Measurements from ENCODE around the gene RARB.

Gene RARB

DNA sequence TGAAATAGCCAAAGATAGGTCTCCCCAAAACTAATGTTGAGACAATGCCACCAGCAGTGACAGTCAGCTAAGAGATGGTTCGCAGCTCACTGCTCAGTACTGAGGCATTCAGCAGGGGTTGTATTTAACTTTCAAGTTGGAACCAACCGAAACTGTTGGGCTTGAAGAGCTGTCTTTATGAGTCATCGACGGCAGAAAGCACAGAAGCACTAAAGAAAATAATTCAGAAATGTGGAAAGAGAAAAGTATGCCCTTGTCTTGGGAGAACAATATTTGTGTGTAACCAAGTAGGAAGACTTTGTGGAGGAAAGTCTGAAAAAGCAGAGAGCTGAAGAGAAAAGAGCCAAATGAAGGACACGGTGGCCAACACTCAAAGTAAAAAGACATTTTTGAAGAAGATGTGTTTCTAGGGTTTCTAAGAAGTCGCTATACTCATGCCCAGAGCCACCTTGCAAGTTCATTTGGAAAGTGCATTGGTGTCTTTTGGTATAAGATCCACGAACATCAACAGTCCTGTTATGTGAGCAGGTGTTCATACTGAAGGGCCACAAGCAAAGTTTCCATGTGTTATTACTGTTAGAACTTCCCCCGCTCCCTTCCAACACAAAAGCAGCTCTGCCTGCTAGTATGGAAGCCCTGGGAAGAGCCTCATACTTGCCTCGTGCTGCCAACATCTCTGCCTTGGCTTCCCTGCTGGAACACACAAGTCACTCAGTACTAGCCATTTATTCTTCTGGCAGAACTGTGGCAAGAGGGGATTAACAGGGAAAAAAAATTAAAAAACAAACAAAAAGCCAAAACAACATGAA is 4.1 kb upstream of the RARB start:
- DNase-seq, result no peak

GRCh38 chr3:25424614-25425013 is 3.4 kb upstream of the RARB start:
- no peak for DNase-seq

DNA sequence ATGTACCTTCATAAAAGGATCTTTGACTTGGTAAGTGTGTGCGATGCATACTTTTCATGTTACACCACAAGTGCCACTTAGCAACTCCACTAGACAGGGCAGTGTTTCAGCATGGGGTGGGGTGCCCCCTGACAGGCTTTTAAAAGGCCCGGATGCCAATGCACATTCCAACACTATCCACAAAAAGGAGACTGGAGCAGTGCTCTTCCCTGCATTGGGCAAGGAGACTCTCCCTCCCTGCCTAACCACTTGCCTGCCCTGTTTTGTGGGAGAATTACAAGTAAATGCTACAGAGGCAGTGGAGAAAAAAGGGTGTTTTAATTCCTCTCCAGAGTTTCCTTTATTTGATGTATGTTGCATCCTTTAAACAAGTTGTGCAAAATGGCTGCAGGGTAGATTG is 1.7 kb upstream of the RARB start:
- DNase-seq, result no peak

DNA sequence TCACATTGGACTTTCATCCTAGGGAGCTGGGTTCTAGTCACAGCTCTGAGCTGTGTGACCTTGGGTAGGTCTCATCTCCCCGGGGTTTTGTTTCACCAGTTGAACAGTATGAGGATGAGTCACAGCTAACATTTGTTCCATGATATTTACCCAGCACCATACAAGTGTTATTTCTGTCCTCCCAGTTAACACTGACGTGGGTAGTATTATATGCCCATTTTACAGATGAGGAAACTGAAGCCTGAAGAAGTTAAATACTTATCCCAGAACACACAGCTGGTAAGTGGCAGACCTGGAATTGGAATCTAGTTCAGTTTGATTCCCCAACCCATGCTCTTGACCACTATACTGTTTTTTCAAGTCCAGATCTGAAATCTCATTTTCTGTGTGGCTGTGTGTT is 908 bp upstream of the RARB start:
- DNase-seq, result no peak

DNA sequence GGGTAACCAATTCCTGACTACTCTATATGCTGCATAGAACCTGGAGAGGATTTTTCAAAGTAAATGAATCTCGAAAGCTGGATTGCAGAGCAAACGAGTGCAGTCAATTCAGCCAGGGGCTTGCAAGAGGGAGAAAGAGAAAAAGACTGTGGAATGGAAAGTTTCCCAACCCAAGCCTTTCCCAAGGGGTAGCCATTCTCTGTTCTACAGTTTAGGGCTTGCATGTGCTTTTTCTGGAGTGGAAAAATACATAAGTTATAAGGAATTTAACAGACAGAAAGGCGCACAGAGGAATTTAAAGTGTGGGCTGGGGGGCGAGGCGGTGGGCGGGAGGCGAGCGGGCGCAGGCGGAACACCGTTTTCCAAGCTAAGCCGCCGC is 511 bp upstream of the RARB start:
- DNase-seq, result no peak

DNA sequence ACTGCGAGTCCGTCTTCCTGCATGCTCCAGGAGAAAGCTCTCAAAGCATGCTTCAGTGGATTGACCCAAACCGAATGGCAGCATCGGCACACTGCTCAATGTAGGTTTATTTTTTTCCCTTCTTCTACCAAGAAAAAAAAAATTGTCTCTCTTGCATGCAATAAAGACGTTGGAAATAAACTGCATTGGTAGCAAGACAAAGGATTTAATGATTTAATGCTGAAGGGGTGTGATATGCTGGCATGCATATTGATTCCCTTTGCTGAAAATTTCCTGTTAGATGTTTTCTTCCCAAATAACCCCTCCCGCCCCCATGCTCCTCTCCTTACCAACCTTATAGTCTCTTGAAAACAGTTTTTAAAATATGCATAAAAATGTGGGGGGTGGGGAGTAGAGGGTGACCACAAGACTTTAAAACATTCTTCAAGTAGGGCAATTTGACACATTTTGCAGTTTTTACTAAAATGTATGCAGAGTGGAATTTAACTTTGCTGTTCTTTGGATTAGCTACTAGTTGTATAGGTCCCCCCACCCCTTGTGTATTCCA is 799 bp downstream of the RARB start:
- no peak for DNase-seq

DNA sequence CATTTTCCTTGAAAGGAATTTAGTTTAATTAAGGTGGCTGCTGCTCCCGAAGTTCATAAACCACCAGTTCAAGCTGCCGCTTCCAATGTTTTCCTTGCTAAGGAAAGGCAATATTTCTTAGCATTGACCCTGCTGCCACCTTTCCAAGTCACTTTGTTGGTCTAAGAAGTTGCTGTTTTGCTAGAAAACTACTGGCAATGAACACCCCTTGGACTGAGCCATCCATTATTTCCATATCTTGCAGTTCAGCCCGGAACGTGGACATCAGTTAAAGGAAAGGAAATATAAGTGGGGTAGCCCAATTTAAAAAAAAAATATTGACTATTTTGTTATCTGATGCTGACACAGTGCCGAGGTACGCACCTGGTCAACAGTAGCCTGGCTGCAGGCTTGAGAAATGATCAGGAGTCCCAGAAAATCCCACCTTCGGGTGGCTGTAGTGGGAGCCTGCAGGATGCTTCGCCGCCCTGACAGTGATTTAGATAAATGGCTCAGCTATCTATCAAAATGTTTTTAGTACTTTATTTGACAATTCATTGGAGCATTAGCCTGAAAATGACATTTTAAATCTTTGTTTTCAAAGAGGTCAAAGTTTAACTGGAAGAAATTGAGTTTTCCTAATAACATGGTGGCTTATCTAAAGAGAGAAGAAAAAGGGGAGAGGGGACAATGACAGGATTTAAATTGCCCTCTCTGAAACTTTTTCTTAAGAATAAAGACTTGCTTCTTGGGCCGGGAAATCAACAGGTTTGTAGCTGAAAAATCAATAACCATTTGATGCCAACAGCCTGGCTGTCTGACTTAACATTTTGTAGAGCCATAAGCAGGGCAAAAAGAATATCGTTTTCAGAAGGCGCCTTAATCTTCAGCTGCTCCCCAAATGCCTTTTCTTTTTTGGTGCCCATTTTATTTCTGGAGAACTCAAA is 1.6 kb downstream of the RARB start:
- no peak for DNase-seq

GRCh38 chr3:25430287-25430934 is 2.3 kb downstream of the RARB start:
- no peak for DNase-seq

- DNase-seq, result no peak
Measured at GRCh38 chr3:25430935-25431770, 3.1 kb downstream of the RARB start.

DNA sequence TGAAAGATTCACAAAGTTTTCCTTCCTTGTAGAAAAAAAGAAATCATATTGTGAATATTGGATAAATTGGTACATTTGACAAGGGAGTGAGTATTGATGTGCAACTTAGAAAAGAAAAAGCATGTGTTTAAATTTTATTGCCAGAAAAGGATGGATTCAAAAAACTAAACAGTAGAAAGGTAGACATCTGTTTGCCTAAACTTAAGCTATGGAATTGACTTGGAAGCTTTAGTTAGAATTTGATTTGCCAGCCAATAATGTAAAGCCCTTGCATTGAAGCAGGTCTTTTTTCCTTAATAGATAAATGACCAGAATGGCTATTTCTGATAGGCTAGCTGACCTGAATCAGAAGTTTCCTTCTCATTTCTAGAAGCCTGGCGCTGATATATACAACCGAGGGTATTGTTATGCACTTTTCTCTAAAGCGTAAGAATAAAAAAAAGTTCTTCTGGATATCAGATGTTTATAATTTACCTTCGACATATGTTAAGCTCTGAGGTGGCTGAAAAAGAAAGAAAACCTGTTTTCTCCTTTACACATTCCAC is 4.2 kb downstream of the RARB start:
- DNase-seq, result no peak

GRCh38 chr3:25433106-25433505 is 5.0 kb downstream of the RARB start:
- DNase-seq, result no peak

DNA sequence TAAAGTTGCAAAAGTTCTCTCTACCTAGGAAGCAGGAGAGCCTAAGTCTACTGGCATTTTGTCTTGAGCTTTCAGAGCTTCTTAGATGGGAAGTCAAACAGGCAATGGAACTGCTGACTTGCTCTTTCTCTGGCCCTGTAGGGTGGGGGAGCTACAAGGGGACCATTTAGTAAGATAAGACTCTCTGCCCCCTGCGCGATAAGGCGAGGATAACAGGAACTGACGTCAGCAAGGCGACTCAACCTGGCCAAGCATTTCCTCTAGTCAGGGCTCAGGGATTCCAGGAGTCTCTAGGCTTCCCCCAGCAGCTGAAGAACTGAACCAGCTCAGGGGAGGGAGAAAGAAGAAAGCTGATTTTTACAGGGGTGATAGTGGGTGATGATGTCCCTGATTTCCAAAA is 5.8 kb downstream of the RARB start:
- no peak for DNase-seq

- DNase-seq, result no peak
Measured at GRCh38 chr3:25437953-25438352, 9.9 kb downstream of the RARB start.

- DNase-seq, result no peak
Measured at GRCh38 chr3:25438791-25439555, 10.9 kb downstream of the RARB start.

- DNase-seq, result no peak
Measured at GRCh38 chr3:25441234-25441856, 13.3 kb downstream of the RARB start.

GRCh38 chr3:25442486-25442885 is 14.4 kb downstream of the RARB start:
- no peak for DNase-seq

GRCh38 chr3:25444273-25444672 is 16.2 kb downstream of the RARB start:
- no peak for DNase-seq

- DNase-seq, result no peak
Measured at GRCh38 chr3:25445731-25446130, 17.7 kb downstream of the RARB start.

GRCh38 chr3:25447285-25447684 is 19.2 kb downstream of the RARB start:
- no peak for DNase-seq

- DNase-seq, result no peak
Measured at GRCh38 chr3:25447925-25448324, 19.9 kb downstream of the RARB start.

Measured in NCI-H2107 (cell line).